SK-N-SH (cell line): ENCODE measurements around the gene ZSWIM3. TPM values are rescaled to one million over a fixed set of nuclear protein-coding genes. Genes with fewer than 3 reads are reported as not detected.
"Not testable (repeated sequence)": the region's sequence is repeated elsewhere in the genome, so short reads cannot be mapped to it uniquely, and the experiment has no call there.

ENCODE experiments used
- CTCF ChIA-PET: fragments of 300-600, 350-600 bp; formaldehyde crosslinking; extraction: SDS; loops from one replicate; lab custom pipeline; 2021; lab: Yijun Ruan, JAX
- POLR2A ChIA-PET: fragments of 350-600 bp; sonication (Branson Sonifier 250); formaldehyde crosslinking; extraction: SDS; loops from one replicate; lab custom pipeline; 2020; ENCODE audit warnings: antibody characterized with exemption, inconsistent platforms; lab: Yijun Ruan, JAX
- DNase-seq: peaks from one replicate; pipeline ENCODE4 v3.0.0; 2012
- H2AFZ ChIP-seq: fragments of 200-600 bp; sonication (generic); 2 replicates; pipeline ENCODE4 v1.8.1; 2016; ENCODE audit warnings: antibody characterized with exemption, mild to moderate bottlenecking, low read depth
- H3F3A ChIP-seq: fragments of 200-600 bp; sonication (generic); replicated peaks from 2 replicates; pipeline ENCODE3; 2016; ENCODE audit warnings: antibody characterized with exemption, mild to moderate bottlenecking; ENCODE audit not compliant: insufficient read depth
- H3K27ac ChIP-seq, 2 experiments: fragments of 200-500 bp in 1 of 2; fragments of 200-600 bp in 1 of 2; sonication (Bioruptor generic) in 1 of 2; sonication (generic), shearing (Covaris generic) in 1 of 2; 2 replicates each; pipeline versions ENCODE4 v1.5.1 to v1.6.1; 2014 to 2016; ENCODE audit warnings: low read depth in 2 of 2, inconsistent platforms in 1 of 2, low read length in 1 of 2, mild to moderate bottlenecking in 1 of 2, mixed read lengths in 1 of 2
- H3K27me3 ChIP-seq: fragments of 200-600 bp; sonication (generic), shearing (Covaris generic); 2 replicates; pipeline ENCODE4 v1.6.1; 2016; ENCODE audit warnings: mixed run types; ENCODE audit not compliant: insufficient read depth
- H3K36me3 ChIP-seq, 2 experiments: fragments of 200-500 bp in 1 of 2; fragments of 200-600 bp in 1 of 2; sonication (Bioruptor generic) in 1 of 2; sonication (generic) in 1 of 2; replicated peaks in 1 of 2; 2 replicates each; pipeline versions ENCODE3 to v1.5.1; 2014 to 2016; ENCODE audit warnings: low read length in 1 of 2, mild to moderate bottlenecking in 1 of 2; ENCODE audit not compliant: insufficient read depth in 2 of 2, control insufficient read depth in 1 of 2
- H3K4me1 ChIP-seq, 2 experiments: fragments of 200-500 bp in 1 of 2; fragments of 200-600 bp in 1 of 2; sonication (Bioruptor generic) in 1 of 2; sonication (generic), shearing (Covaris generic) in 1 of 2; 2 replicates each; pipeline versions ENCODE4 v1.5.1 to v1.6.1; 2014 to 2016; ENCODE audit warnings: low read depth in 1 of 2, low read length in 1 of 2, mixed run types in 1 of 2; ENCODE audit not compliant: insufficient read depth in 2 of 2, control insufficient read depth in 1 of 2
- H3K4me2 ChIP-seq: fragments of 200-600 bp; sonication (generic), shearing (Covaris generic); 2 replicates; pipeline ENCODE4 v1.6.1; 2017; ENCODE audit warnings: mixed run types
- H3K4me3 ChIP-seq, 2 experiments: fragments of 200-500 bp in 1 of 2; fragments of 200-600 bp in 1 of 2; sonication (Bioruptor generic) in 1 of 2; sonication (generic), shearing (Covaris generic) in 1 of 2; 2 replicates each; pipeline versions ENCODE4 v1.5.1 to v1.8.1; 2014 to 2016; ENCODE audit warnings: low read depth in 2 of 2, inconsistent platforms in 1 of 2, low read length in 1 of 2, mild to moderate bottlenecking in 1 of 2, mixed read lengths in 1 of 2, moderate library complexity in 1 of 2
- H3K79me2 ChIP-seq: fragments of 200-600 bp; sonication (generic); 2 replicates; pipeline ENCODE4 v1.8.1; 2017; ENCODE audit warnings: mild to moderate bottlenecking; ENCODE audit not compliant: insufficient read depth
- H3K9ac ChIP-seq: fragments of 200-600 bp; sonication (generic); 2 replicates; pipeline ENCODE4 v1.6.1; 2017; ENCODE audit warnings: mixed run types
- H3K9me2 ChIP-seq: fragments of 200-600 bp; sonication (generic); 2 replicates; pipeline ENCODE4 v1.6.1; 2017; ENCODE audit warnings: mixed run types
- H3K9me3 ChIP-seq: fragments of 200-600 bp; sonication (generic); 2 replicates; pipeline ENCODE4 v1.6.1; 2017; ENCODE audit warnings: mixed run types, mild to moderate bottlenecking, moderate library complexity
- H4K20me1 ChIP-seq: fragments of 200-600 bp; sonication (generic); 2 replicates; pipeline ENCODE4 v1.6.1; 2017; ENCODE audit warnings: mild to moderate bottlenecking, mixed run types; ENCODE audit not compliant: insufficient read depth
- CTCF ChIP-seq: fragments of 200-600 bp; sonication (generic); IDR thresholded peaks from 2 replicates; pipeline ENCODE4 v1.6.1; 2017; ENCODE audit warnings: antibody characterized with exemption, mild to moderate bottlenecking, moderate library complexity
- EP300 ChIP-seq, 2 experiments: IDR thresholded peaks; 2 replicates each; pipeline versions ENCODE4 v1.4.0 to v1.6.1; 2012; ENCODE audit warnings: borderline replicate concordance in 1 of 2, low read depth in 1 of 2, low read length in 1 of 2
- FOSL2 ChIP-seq: IDR thresholded peaks from 2 replicates; pipeline ENCODE4 v1.4.0; 2012; ENCODE audit warnings: low read depth, mild to moderate bottlenecking, moderate library complexity, borderline replicate concordance
- FOXM1 ChIP-seq: IDR thresholded peaks from 2 replicates; pipeline ENCODE4 v1.4.0; 2012; ENCODE audit warnings: low read depth, mild to moderate bottlenecking
- GATA2 ChIP-seq: sonication (generic); formaldehyde crosslinking; IDR thresholded peaks from 2 replicates; pipeline ENCODE4 v1.5.0; 2020; ENCODE audit warnings: mild to moderate bottlenecking, missing genetic modification reagents
- JUND ChIP-seq: IDR thresholded peaks from 2 replicates; pipeline ENCODE4 v1.4.0; 2012
- MAX ChIP-seq: IDR thresholded peaks from 2 replicates; pipeline ENCODE4 v1.4.0; 2012; ENCODE audit warnings: low read depth
- MEF2A ChIP-seq: IDR thresholded peaks from 2 replicates; pipeline ENCODE4 v1.4.0; 2012; ENCODE audit warnings: low read depth, borderline replicate concordance
- MXI1 ChIP-seq: IDR thresholded peaks from 2 replicates; pipeline ENCODE4 v1.6.1; 2012; ENCODE audit warnings: mild to moderate bottlenecking, low read depth, low read length, improper control_type of control experiment
- NRF1 ChIP-seq: IDR thresholded peaks from 2 replicates; pipeline ENCODE4 v1.6.1; 2012; ENCODE audit warnings: low read depth, mild to moderate bottlenecking, low read length
- PBX3 ChIP-seq: IDR thresholded peaks from 2 replicates; pipeline ENCODE4; 2012
- REST ChIP-seq: IDR thresholded peaks from 2 replicates; pipeline ENCODE4 v1.6.1; 2012; ENCODE audit warnings: mild to moderate bottlenecking, low read depth, low read length, moderate library complexity
- RFX5 ChIP-seq: IDR thresholded peaks from 2 replicates; pipeline ENCODE4 v1.6.1; 2012; ENCODE audit warnings: mild to moderate bottlenecking, improper control_type of control experiment, low read length
- RXRA ChIP-seq: IDR thresholded peaks from 2 replicates; pipeline ENCODE4 v1.4.0; 2012; ENCODE audit warnings: low read depth, mild to moderate bottlenecking, borderline replicate concordance
- SMC3 ChIP-seq: IDR thresholded peaks from 2 replicates; pipeline ENCODE4 v1.6.1; 2012; ENCODE audit warnings: low read depth, low read length, improper control_type of control experiment
- TAF1 ChIP-seq: IDR thresholded peaks from 2 replicates; pipeline ENCODE4 v1.6.1; 2012; ENCODE audit warnings: low read depth, mild to moderate bottlenecking, low read length, moderate library complexity, borderline replicate concordance
- TCF12 ChIP-seq: IDR thresholded peaks from 2 replicates; pipeline ENCODE4 v1.4.0; 2012
- TEAD4 ChIP-seq: IDR thresholded peaks from 2 replicates; pipeline ENCODE4 v1.4.0; 2012; ENCODE audit warnings: mild to moderate bottlenecking, borderline replicate concordance; ENCODE audit not compliant: insufficient read depth
- YY1 ChIP-seq: IDR thresholded peaks from 2 replicates; pipeline ENCODE4 v1.4.0; 2012; ENCODE audit warnings: low read depth, mild to moderate bottlenecking
- WGBS: methylation state at CpG from one replicate; pipeline ENCODE4 v1.1.6; 2017; ENCODE audit warnings: low lambda C conversion rate; 5-methylcytosine and 5-hydroxymethylcytosine counted together
- polyA plus RNA-seq, 3 experiments: library from polyadenylated mRNA; depleted of rRNA; stranded (reverse); fragments of >200 nt; gene quantifications; 2 replicates each; pipeline ENCODE4 v1.2.3, GENCODE V29; 2012

The ZSWIM3 gene
- polyA plus RNA-seq, 1 of the 3 experiments (the other 2 are of a cell fraction): 2.3 TPM

GRCh38 chr20:45829673-45830106 lies 27.7 kb upstream of the ZSWIM3 start:
- peaks cover 10% of the 10 kb centered on the region; the same call in 1 of the 2 replicates for H3K79me2 ChIP-seq
- H3K9me2 ChIP-seq, H3K4me2 ChIP-seq, H3K4me3 ChIP-seq, H3K27ac ChIP-seq, H3K9ac ChIP-seq, H3K9me3 ChIP-seq, DNase-seq, H3K36me3 ChIP-seq, H4K20me1 ChIP-seq, POLR2A ChIA-PET, H2AFZ ChIP-seq, H3K27me3 ChIP-seq: not testable (repeated sequence)
- 88% methylated on average over 3 of the region's 4 CpGs for WGBS
- CTCF ChIA-PET: interaction anchor here (1.1 kb wide), 1 partner anchor 13 kb away, joined by 6 read pairs; no protein-coding TSS in a partner anchor
- peaks cover 12 to 16% of the 10 kb centered on the region in 2 experiments; a peak in 3 of 4 replicates for H3K4me1 ChIP-seq
- peaks cover 15% of the 10 kb centered on the region for H3F3A ChIP-seq

GRCh38 chr20:45832619-45833018 lies 24.8 kb upstream of the ZSWIM3 start:
- Histone ChIP-seq H3F3A (peaks cover 15% of the 10 kb centered on the region), H3K9me2 (no peaks in the 10 kb centered on the region), H3K9me3 (no peaks in the 10 kb centered on the region), H3K9ac (peak overlapping the region; percentile 72), H3K27ac (peak overlapping the region in 1 of 2 experiments; percentile 86; a peak in 2 of 4 replicates), H3K4me2 (peak overlapping the region; percentile 97), H4K20me1 (no peaks in the 10 kb centered on the region), H3K79me2 (peaks cover 23% of the 10 kb centered on the region; the same call in 1 of the 2 replicates), H3K27me3 (no peaks in the 10 kb centered on the region), H3K4me3 (no peak overlapping the region), H3K36me3 (peaks cover 3 to 4% of the 10 kb centered on the region in 2 experiments), H3K4me1 (peaks cover 8 to 31% of the 10 kb centered on the region in 2 experiments; a peak in 3 of 4 replicates), H2AFZ (peak overlapping the region; percentile 80)
- ChIA-PET CTCF (interaction anchor here (1.2 to 1.6 kb wide), 2 partner anchors 8 to 33 kb away, joined by 5 to 8 read pairs; no protein-coding TSS in a partner anchor), POLR2A (interaction anchor here (0.9 to 1.4 kb wide), 2 partner anchors 20 to 41 kb away, joined by 4 read pairs; partner anchors contain the start of genes DNTTIP1, UBE2C and WFDC3)
- WGBS: 96% methylated on average over 4 of the region's 4 CpGs
- TF ChIP-seq MEF2A: no peak
- TF ChIP-seq TEAD4: no peak
- no peak for TF ChIP-seq PBX3
- TF ChIP-seq GATA2: no peak
- no peak for TF ChIP-seq CTCF
- no peak for TF ChIP-seq RFX5
- no peak for TF ChIP-seq JUND
- no peak for TF ChIP-seq NRF1
- no peak for TF ChIP-seq MAX
- no peak for TF ChIP-seq TAF1
- TF ChIP-seq RXRA: no peak
- TF ChIP-seq MXI1: no peak
- TF ChIP-seq TCF12: no peak
- TF ChIP-seq EP300 (IDR thresholded peaks at IDR 0.05; ENCODE audit: borderline replicate concordance in 1 of 2, low read depth in 1 of 2, low read length in 1 of 2): no peak
- TF ChIP-seq YY1: no peak
- no peak for TF ChIP-seq REST
- no peak for TF ChIP-seq FOSL2
- TF ChIP-seq FOXM1: no peak
- no peak for TF ChIP-seq SMC3
- DNase-seq: no peak
